Uterus (tissue), 2 donors: ENCODE data around the gene TMEM260.

Source experiments
- CTCF ChIP-seq, 4 experiments: fragments of 200-600 bp in 2 of 4; fragments of 450-650 bp in 2 of 4; sonication (generic) in 2 of 4; IDR thresholded peaks; one replicate each; pipeline ENCODE4 v1.5.1; 2016 to 2019; ENCODE audit warnings: antibody characterized with exemption in 4 of 4, mild to moderate bottlenecking in 2 of 4, moderate library complexity in 1 of 4
- POLR2A ChIP-seq, 2 donors: fragments of 450-650 bp; IDR thresholded peaks; one replicate each; pipeline ENCODE4 v1.6.1; 2016; ENCODE audit warnings: antibody characterized with exemption in 2 of 2, mild to moderate bottlenecking in 1 of 2, moderate library complexity in 1 of 2

GRCh38 chr14:56554301-56554700 is 25.3 kb upstream of the TMEM260 start:
- TF ChIP-seq CTCF (IDR thresholded peaks at IDR 0.05) = no peak
- no peak for TF ChIP-seq POLR2A (IDR thresholded peaks at IDR 0.05)
